HCT116 (cell line): ENCODE measurements around the gene LPCAT2. TPM values are rescaled to one million over a fixed set of nuclear protein-coding genes. Genes with fewer than 3 reads are reported as not detected.

Experiments used
- ATAC-seq: fragments of 200-7000 bp; cut with Tn5 transposase; 2 replicates; pipeline ENCODE4 v1.9.1; 2020; ENCODE audit warnings: mild to moderate bottlenecking, moderate library complexity
- BruUV-seq: library from RNA; stranded (reverse); fragments of 400-500 nt; replicated peaks from 2 replicates; lab custom pipeline; 2021; lab: Mats Ljungman, UMichigan
- CTCF ChIA-PET: fragments of 300-600 bp; sonication (Branson Sonifier 250); formaldehyde crosslinking; loops from one replicate; lab custom pipeline; 2021; ENCODE audit warnings: antibody characterized with exemption; lab: Charles Lee
- POLR2A ChIA-PET: fragments of 300-600, 350-600 bp; sonication (Branson Sonifier 250); formaldehyde crosslinking; loops from one replicate; lab custom pipeline; 2021; ENCODE audit warnings: antibody characterized with exemption; lab: Charles Lee
- RAD21 ChIA-PET, 2 experiments: fragments of 300-600 bp; sonication (Branson Sonifier 250); formaldehyde crosslinking; loops; one replicate each; lab custom pipeline; 2023; ENCODE audit warnings: low total read pairs in 2 of 2; ENCODE audit not compliant: uncharacterized antibody in 2 of 2, unreplicated experiment in 2 of 2, low non-redundant PET in 1 of 2; lab: Charles Lee
- DNase-seq: peaks from one replicate; pipeline ENCODE4 v3.0.0-alpha.2; 2010; ENCODE audit warnings: low read depth, low spot score
- H2AFZ ChIP-seq: fragments of 200-600 bp; shearing (Covaris generic), sonication (generic); 2 replicates; pipeline ENCODE4 v1.6.1; 2017; ENCODE audit warnings: low read depth, mixed run types, mixed read lengths, antibody characterized with exemption, low read length; ENCODE audit not compliant: poor library complexity, severe bottlenecking
- H3K27ac ChIP-seq: 2 replicates; pipeline ENCODE4 v1.5.1; 2012; ENCODE audit warnings: low read depth, low read length
- H3K27me3 ChIP-seq: fragments of 200-600 bp; sonication (generic); 2 replicates; pipeline ENCODE4 v1.6.1; 2016; ENCODE audit warnings: mixed run types, low read length, mixed read lengths; ENCODE audit not compliant: insufficient read depth
- H3K36me3 ChIP-seq, 2 experiments: fragments of 200-500 bp in 1 of 2; fragments of 200-600 bp in 1 of 2; sonication (Bioruptor generic) in 1 of 2; sonication (generic) in 1 of 2; 2 replicates each; pipeline versions ENCODE4 v1.5.1 to v1.6.1; 2014 to 2016; ENCODE audit warnings: low read length in 2 of 2, inconsistent platforms in 1 of 2, mixed read lengths in 1 of 2, mixed run types in 1 of 2; ENCODE audit not compliant: insufficient read depth in 2 of 2, control insufficient read depth in 1 of 2
- H3K4me1 ChIP-seq, 2 experiments: fragments of 200-600 bp in 1 of 2; sonication (generic) in 1 of 2; 2 replicates each; pipeline versions ENCODE4 v1.5.1 to v1.6.1; 2012 to 2017; ENCODE audit warnings: low read length in 2 of 2, inconsistent platforms in 1 of 2, mild to moderate bottlenecking in 1 of 2, mixed read lengths in 1 of 2, mixed run types in 1 of 2, moderate library complexity in 1 of 2; ENCODE audit not compliant: insufficient read depth in 2 of 2, control insufficient read depth in 1 of 2
- H3K4me2 ChIP-seq: fragments of 200-600 bp; sonication (generic); 2 replicates; pipeline ENCODE4 v1.6.1; 2017; ENCODE audit warnings: mixed run types, low read length, mixed read lengths
- H3K4me3 ChIP-seq, 2 experiments: fragments of 200-600 bp in 1 of 2; sonication (generic) in 1 of 2; replicated peaks in 1 of 2; 2 replicates each; pipeline ENCODE4 v1.5.1; 2011 to 2016; ENCODE audit warnings: low read length in 2 of 2, control low read depth in 1 of 2, low read depth in 1 of 2, mild to moderate bottlenecking in 1 of 2, mixed read lengths in 1 of 2, mixed run types in 1 of 2
- H3K79me2 ChIP-seq: fragments of 200-600 bp; sonication (generic); 2 replicates; pipeline ENCODE4 v1.6.1; 2017; ENCODE audit warnings: mild to moderate bottlenecking, mixed run types, low read length, moderate library complexity, mixed read lengths; ENCODE audit not compliant: insufficient read depth
- H3K9ac ChIP-seq: fragments of 200-600 bp; sonication (generic); 2 replicates; pipeline ENCODE4 v1.6.1; 2016; ENCODE audit warnings: low read length, mixed read lengths
- H3K9me2 ChIP-seq: fragments of 200-600 bp; sonication (generic), shearing (Covaris generic); 2 replicates; pipeline ENCODE4 v1.6.1; 2017; ENCODE audit warnings: mixed run types, mild to moderate bottlenecking, moderate library complexity; ENCODE audit not compliant: insufficient read depth
- H3K9me3 ChIP-seq, 2 experiments: fragments of 200-500 bp in 1 of 2; fragments of 200-600 bp in 1 of 2; sonication (Bioruptor generic) in 1 of 2; sonication (generic) in 1 of 2; 2 replicates each; pipeline ENCODE4 v1.6.1; 2014 to 2017; ENCODE audit warnings: low read length in 2 of 2, mixed read lengths in 2 of 2, inconsistent platforms in 1 of 2, low read depth in 1 of 2, mild to moderate bottlenecking in 1 of 2, mixed run types in 1 of 2, moderate library complexity in 1 of 2; ENCODE audit not compliant: control insufficient read depth in 1 of 2, insufficient read depth in 1 of 2
- H4K20me1 ChIP-seq: fragments of 200-600 bp; sonication (generic), shearing (Covaris generic); 2 replicates; pipeline ENCODE4 v1.6.1; 2017; ENCODE audit warnings: mixed run types, mild to moderate bottlenecking, moderate library complexity; ENCODE audit not compliant: insufficient read depth
- ATF3 ChIP-seq: IDR thresholded peaks from 2 replicates; pipeline ENCODE4 v1.6.1; 2012
- CBX3 ChIP-seq: IDR thresholded peaks from 2 replicates; pipeline ENCODE4 v1.6.1; 2012; ENCODE audit warnings: low read depth
- CEBPB ChIP-seq: IDR thresholded peaks from 2 replicates; pipeline ENCODE4 v1.6.1; 2012; ENCODE audit warnings: low read depth
- CTCF ChIP-seq, 3 experiments: fragments of 200-600 bp in 1 of 3; sonication (generic) in 1 of 3; IDR thresholded peaks in 2 of 3; conservative IDR thresholded peaks in 1 of 3; 2 replicates each; pipeline ENCODE4 v1.5.1; 2012 to 2017; ENCODE audit warnings: low read depth in 2 of 3, low read length in 2 of 3, antibody characterized with exemption in 1 of 3, borderline replicate concordance in 1 of 3, control low read depth in 1 of 3, mild to moderate bottlenecking in 1 of 3, mixed read lengths in 1 of 3, mixed run types in 1 of 3, moderate library complexity in 1 of 3; ENCODE audit not compliant: insufficient read depth in 1 of 3
- ELF1 ChIP-seq: IDR thresholded peaks from 2 replicates; pipeline ENCODE4 v1.6.1; 2012; ENCODE audit warnings: low read depth, borderline replicate concordance
- EZH2 ChIP-seq: fragments of 200-600 bp; sonication (generic); IDR thresholded peaks from 2 replicates; pipeline ENCODE4 v1.6.1; 2017; ENCODE audit warnings: antibody characterized with exemption, mixed run types
- EZH2phosphoT487 ChIP-seq: fragments of 200-600 bp; IDR thresholded peaks from 2 replicates; pipeline ENCODE4 v1.6.1; 2018; ENCODE audit warnings: antibody characterized with exemption, borderline replicate concordance
- JUND ChIP-seq: IDR thresholded peaks from 2 replicates; pipeline ENCODE4 v1.6.1; 2012
- MAX ChIP-seq: IDR thresholded peaks from 2 replicates; pipeline ENCODE4 v1.6.1; 2012
- POLR2A ChIP-seq: IDR thresholded peaks from 2 replicates; pipeline ENCODE4 v1.7.0; 2011; ENCODE audit warnings: borderline replicate concordance; ENCODE audit not compliant: insufficient read depth, insufficient read length; ENCODE audit errors: extremely low read depth
- POLR2AphosphoS5 ChIP-seq: IDR thresholded peaks from 2 replicates; pipeline ENCODE4 v1.6.1; 2011; ENCODE audit warnings: mild to moderate bottlenecking, low read depth, low read length, moderate library complexity
- SIN3A ChIP-seq: IDR thresholded peaks from 2 replicates; pipeline ENCODE4 v1.6.1; 2012; ENCODE audit warnings: low read depth
- SP1 ChIP-seq: IDR thresholded peaks from 2 replicates; pipeline ENCODE4 v1.6.1; 2012; ENCODE audit warnings: low read depth
- YY1 ChIP-seq: IDR thresholded peaks from 2 replicates; pipeline ENCODE4 v1.6.1; 2011; ENCODE audit warnings: low read length, low read depth, moderate library complexity, mild to moderate bottlenecking; ENCODE audit not compliant: insufficient replicate concordance; ENCODE audit errors: extremely low read depth
- ZFX ChIP-seq: fragments of 450-650 bp; IDR thresholded peaks from 2 replicates; pipeline ENCODE4 v1.6.1; 2017
- intact Hi-C: fragments of 100-400 bp; cut with micrococcal nuclease; formaldehyde crosslinking; loops from 2 replicates; pipeline ENCODE4 v1.10.0; 2022
- total RNA-seq: library from RNA; stranded (reverse); gene quantifications from one replicate; pipeline ENCODE4 v1.2.1, GENCODE V29; 2021; ENCODE audit not compliant: unreplicated experiment

LPCAT2 gene
- total RNA-seq, 1 experiment from 2014 or later: 13.1 TPM

- ATAC-seq: peak; percentile 15; the same call in 1 of the 2 replicates
- Histone ChIP-seq H3K27me3 (0 out of 2 replicates have a peak, but pooled peaks cover 5% of the 10 kb centered on the region), H3K9ac (no peak overlapping the region), H3K27ac (no peak overlapping the region), H3K4me1 (peaks cover 0 to 10% of the 10 kb centered on the region in 2 experiments; a peak in 3 of 4 replicates), H3K9me2 (no peaks in the 10 kb centered on the region), H3K36me3 (no peaks in the 10 kb centered on the region), H3K79me2 (no peaks in the 10 kb centered on the region), H3K4me2 (no peak overlapping the region), H3K4me3 (no peak overlapping the region), H2AFZ (no peak overlapping the region), H3K9me3 (no peaks in the 10 kb centered on the region), H4K20me1 (no peaks in the 10 kb centered on the region)
- CTCF ChIA-PET: interaction anchor here (1.2 kb wide), 1 partner anchor 159 kb away, joined by 4 read pairs; no protein-coding TSS in a partner anchor
- no TSS peak for BruUV-seq
- intact Hi-C loops: loop anchor here (5.0 kb wide), 1 partner anchor 79 kb away; no protein-coding TSS in a partner anchor
- POLR2A ChIA-PET: no interaction called here
- DNase-seq: no peak
- no peak for TF ChIP-seq ATF3
- TF ChIP-seq ELF1: no peak
- TF ChIP-seq CEBPB: no peak
- no peak for TF ChIP-seq SP1
- no peak for TF ChIP-seq POLR2AphosphoS5
- TF ChIP-seq EZH2phosphoT487: no peak
- RAD21 ChIA-PET: no interaction called here
Measured at GRCh38 chr16:55623640-55624039, 114.8 kb downstream of the LPCAT2 start.

GRCh38 chr16:55624696-55625095 lies 115.8 kb downstream of the LPCAT2 start:
- Histone ChIP-seq H3K4me1 (peaks cover 0 to 10% of the 10 kb centered on the region in 2 experiments; a peak in 3 of 4 replicates), H3K9me2 (no peaks in the 10 kb centered on the region), H3K36me3 (no peaks in the 10 kb centered on the region), H3K27me3 (0 out of 2 replicates have a peak, but pooled peaks cover 5% of the 10 kb centered on the region), H3K9me3 (no peaks in the 10 kb centered on the region), H3K79me2 (no peaks in the 10 kb centered on the region), H2AFZ (no peak overlapping the region), H3K27ac (no peak overlapping the region), H3K4me2 (no peak overlapping the region), H3K4me3 (no peak overlapping the region), H3K9ac (no peak overlapping the region), H4K20me1 (no peaks in the 10 kb centered on the region)
- TF ChIP-seq YY1 (no peak), CTCF (IDR thresholded peaks at IDR 0.05 in 2 of 3, conservative IDR thresholded peaks at IDR 0.05 in 1 of 3; ENCODE audit: borderline replicate concordance in 1 of 3, insufficient read depth in 1 of 3, low read depth in 2 of 3, low read length in 2 of 3) (no peak), MAX (no peak), POLR2AphosphoS5 (no peak), JUND (no peak), ELF1 (no peak), EZH2phosphoT487 (no peak), EZH2 (no peak), SP1 (no peak), ZFX (no peak), CBX3 (no peak), SIN3A (no peak), POLR2A (no peak)
- ATAC-seq (no peak), DNase-seq (no peak)
- intact Hi-C loops: loop anchor here (5.0 kb wide), 1 partner anchor 78 kb away; no protein-coding TSS in a partner anchor
- BruUV-seq: no TSS peak
- POLR2A ChIA-PET: no interaction called here
- RAD21 ChIA-PET: no interaction called here
- CTCF ChIA-PET: interaction anchor here (1.4 kb wide), 1 partner anchor 160 kb away, joined by 5 read pairs; no protein-coding TSS in a partner anchor
